GM19452 (cell line): Measurements from ENCODE around the gene LIPT2.
"Not testable (repeated sequence)": the region's sequence is repeated elsewhere in the genome, so short reads cannot be mapped to it uniquely, and the experiment has no call there.

Source experiments
- ATAC-seq: cut with Tn5 transposase; IDR thresholded peaks from one replicate; pipeline ENCODE4 v1.9.1; 2021; ENCODE audit not compliant: unreplicated experiment

The LIPT2 gene

GRCh38 chr11:74492974-74493790 lies at the start of gene LIPT2:
LIPT2 (minus strand) TSS chr11:74493724; CDS start chr11:74493703, 21 bp downstream.
- ATAC-seq, result peak; percentile 97

- no peak for ATAC-seq
These were observed 47.9 kb upstream of the LIPT2 start for GRCh38 chr11:74541466-74541865.

DNA sequence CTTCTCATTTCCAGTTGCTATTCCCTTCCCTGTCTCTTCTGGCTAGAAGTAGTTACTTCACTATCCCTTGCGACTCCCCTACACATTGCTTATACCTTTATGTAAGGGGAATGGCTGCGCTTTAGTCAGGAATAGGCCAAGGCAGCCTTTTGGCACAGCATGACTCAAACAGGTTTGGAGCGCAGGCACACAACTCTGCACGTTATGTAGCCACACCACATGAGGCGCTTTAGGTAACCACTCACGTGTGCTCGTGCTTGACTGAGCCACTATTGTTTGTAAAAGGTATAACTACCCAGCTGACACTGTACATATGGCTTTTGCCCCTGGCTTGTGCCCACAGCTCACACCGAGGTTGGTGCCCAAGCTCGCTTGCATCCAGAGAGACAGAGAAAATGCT lies 46.7 kb upstream of the LIPT2 start:
- no peak for ATAC-seq

- no peak for ATAC-seq
These were observed 45.2 kb upstream of the LIPT2 start for GRCh38 chr11:74538680-74539079.

DNA sequence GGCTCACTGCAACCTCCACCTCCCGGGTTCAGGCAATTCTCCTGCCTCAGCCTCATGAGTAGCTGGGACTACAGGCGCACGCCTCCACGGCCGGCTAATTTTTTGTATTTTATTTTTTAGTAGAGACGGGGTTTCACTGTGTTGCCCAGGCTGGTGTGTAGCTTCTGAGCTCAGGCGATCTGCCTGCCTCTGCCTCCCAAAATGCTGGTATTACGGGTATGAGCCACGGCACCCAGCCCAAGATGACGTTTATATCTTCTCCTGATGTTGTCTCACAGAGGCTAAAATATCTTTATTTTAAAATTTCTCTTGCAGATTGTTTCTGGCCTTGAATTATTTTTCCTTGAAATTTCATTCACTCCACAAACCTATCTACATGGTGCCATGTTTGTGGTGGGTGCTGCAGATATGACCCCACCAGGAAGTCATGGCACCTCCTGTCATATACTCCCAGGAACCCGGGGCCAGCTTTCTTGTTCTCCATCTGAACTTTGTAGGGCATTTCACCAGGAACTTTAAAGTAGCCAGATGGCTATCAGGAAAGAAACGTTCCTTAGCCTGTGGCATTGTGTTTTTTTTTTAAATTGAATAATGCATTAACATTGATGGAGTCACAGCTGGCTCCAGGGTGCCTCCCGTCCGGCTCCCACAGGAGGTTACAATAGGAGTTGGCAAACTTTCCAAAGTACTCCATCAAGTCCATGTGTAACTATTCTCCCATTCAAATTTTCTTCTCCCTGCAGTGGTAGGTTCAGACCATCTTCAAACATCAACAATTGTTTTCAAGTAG lies 42.0 kb upstream of the LIPT2 start:
- no peak for ATAC-seq

DNA sequence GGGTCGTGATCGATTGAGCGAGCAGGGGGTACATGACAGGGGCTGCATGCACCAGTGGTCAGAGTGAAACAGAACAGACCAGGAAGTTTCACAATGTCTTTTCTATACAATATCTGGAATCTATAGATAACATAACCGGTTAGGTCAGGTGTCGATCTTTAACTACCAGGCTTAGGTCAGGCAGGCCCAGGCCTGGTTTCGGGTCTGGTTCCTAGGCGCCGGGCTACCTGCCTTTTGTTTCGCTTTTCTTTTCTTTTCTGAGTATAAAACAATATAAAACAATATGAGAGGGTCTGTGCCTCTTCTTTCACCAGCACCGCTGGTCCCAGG lies 41.4 kb upstream of the LIPT2 start:
- ATAC-seq, result not testable (repeated sequence)

GRCh38 chr11:74534216-74534945 lies 40.9 kb upstream of the LIPT2 start:
- no peak for ATAC-seq

DNA sequence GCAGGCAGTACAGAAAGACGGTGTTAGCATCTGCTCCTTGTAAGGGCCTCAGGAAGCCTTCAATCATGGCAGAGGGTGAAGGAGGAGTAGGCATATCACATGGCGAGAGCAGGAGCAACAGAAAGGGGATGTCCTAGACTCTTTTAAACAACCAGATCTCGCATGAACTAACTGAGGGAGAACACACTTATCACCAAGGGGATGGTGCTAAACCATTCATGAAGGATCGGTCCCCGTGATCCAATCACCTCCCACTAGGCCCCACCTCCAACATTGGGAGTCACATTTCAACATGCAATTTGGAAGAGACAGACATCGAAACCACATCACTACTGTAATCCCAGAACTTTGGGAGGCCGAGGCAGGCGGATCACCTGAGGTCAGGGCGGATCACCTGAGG lies 39.9 kb upstream of the LIPT2 start:
- ATAC-seq, result no peak

DNA sequence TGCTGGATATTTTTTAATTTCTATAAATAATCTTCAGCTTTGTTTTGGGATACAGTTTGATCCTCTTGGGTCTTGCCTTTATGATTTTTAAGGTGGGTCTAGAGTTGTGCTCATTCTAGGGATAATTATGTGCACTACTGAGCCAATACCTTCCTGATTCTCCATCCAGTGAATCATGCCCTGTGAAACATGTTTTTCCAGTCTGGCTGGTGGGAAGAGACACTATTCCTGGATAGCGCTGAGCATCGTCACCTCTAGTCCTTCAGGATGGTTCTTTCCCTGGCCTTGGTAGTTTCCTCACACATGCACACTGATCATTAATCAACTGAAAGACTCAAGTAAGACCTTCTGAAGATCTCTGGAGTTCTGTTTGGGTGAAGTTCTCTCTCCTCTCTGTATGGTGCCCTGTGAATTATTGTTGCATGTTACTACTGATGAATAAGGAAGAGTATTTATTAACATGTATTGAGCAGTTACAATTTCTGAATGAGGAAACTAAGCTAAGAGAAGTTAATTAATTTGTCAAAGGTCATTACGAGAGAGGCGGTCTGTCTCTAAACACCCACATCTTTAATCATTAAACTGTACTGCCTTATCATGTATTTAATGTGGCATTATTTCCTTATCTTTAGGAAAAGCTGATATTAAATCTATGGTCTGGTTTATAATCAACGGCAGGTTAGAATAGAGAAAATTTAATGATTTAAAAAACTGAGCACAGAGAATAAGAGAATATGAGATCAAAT lies 39.1 kb upstream of the LIPT2 start:
- no peak for ATAC-seq

- no peak for ATAC-seq
These were observed 31.5 kb upstream of the LIPT2 start for GRCh38 chr11:74524978-74525377.

- ATAC-seq, result no peak
These were observed 31.0 kb upstream of the LIPT2 start for GRCh38 chr11:74524501-74524900.

DNA sequence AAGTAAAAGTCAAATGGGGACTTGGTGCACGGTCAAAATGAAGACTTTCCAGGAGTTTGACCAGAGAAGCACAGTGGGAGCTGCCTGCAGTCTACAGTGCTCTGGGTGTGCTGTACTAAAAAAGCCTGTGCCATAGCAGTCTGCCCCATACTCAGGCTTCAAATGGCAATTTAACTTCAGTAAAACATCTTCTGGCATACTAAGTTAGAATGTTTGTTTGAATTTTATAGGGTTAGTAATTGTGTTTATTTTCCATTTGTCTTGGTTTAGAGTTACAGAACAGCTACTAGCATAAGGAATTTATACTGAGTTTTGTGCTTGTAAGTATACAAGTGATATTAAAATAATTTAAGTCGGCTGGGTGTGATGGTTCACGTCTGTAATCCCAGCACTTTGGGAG lies 29.3 kb upstream of the LIPT2 start:
- ATAC-seq, result no peak

GRCh38 chr11:74521666-74522252 lies 28.2 kb upstream of the LIPT2 start:
- no peak for ATAC-seq

- no peak for ATAC-seq
These were observed 27.6 kb upstream of the LIPT2 start for GRCh38 chr11:74520927-74521665.

GRCh38 chr11:74520316-74520715 lies 26.8 kb upstream of the LIPT2 start:
- ATAC-seq, result no peak

DNA sequence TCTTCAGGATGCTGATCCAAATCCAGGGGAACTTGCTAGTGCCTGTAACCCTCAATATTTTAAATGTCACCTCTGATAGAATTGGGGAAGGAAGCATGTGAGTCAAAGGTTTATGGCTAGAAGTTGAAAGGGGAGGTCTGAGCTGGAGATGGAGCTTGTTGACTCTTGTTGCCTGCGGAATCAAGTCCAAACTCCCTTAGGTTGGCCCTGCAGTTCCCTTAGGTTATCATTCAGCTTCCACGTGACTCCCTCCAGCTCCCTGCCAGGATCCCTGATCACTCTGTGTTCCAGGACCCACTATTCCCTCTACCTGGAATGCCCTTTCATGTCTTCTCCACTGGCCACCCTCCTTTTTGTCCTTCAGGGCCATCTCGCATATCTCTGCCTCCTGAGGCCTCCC lies 26.2 kb upstream of the LIPT2 start:
- no peak for ATAC-seq

- ATAC-seq, result not testable (repeated sequence)
These were observed 24.1 kb upstream of the LIPT2 start for GRCh38 chr11:74517592-74517991.

- ATAC-seq, result no peak
These were observed 14.1 kb upstream of the LIPT2 start for GRCh38 chr11:74507582-74507981.

DNA sequence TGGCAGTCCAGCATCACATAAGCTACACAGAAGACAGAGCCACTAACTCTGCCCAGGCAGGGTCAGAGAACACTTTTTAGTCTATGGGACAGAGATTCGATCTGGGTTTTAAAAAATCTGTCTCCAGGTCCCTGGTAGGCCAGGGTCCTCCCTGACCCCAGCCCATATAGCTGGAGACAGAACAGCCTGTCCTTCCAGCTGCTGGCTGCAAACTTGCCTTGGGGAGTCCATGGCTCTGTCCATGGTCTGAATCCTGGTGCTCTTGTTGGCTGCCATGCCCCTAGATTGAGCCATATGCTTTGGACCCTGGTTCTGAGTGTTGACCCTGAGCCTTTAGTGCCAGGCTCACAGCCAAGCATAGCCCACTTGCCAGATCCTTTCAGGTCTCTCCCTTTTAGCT lies 13.3 kb upstream of the LIPT2 start:
- ATAC-seq, result no peak

GRCh38 chr11:74505911-74506310 lies 12.4 kb upstream of the LIPT2 start:
- no peak for ATAC-seq
